ENCODE results near the gene ZMAT5. TPM values are rescaled to one million over a fixed set of nuclear protein-coding genes. Genes with fewer than 3 reads are reported as not detected.

Gene ZMAT5
- total and polyA plus RNA-seq, 2 donors from 2014 or later = 21.3 to 47.7 TPM

DNA sequence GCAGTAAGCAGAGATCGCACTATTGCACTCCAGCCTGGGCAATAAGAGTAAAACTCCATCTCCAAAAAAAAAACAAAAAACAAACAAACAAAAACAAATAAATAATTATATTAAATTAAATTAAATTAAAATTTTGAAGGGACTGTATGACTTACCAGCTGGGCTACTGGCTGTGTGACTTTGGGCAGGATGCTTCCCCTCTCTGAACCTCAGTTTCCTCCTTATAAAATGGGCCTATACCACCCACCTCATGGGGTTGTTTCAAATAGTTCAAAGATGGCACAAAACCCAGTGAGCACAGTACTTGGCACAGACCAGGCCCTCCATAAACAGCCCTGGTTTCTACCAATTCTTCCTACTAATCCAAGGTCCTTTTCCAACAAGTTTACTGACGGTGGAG lies 36.4 kb upstream of the ZMAT5 start:
- FAIRE-seq (no peak), DNase-seq (no peak)
- Histone ChIP-seq H3K4me3 (ENCODE audit: low read length in 3 of 3) (no peak overlapping the region), H3K27ac (ENCODE audit: low read depth in 2 of 2, low read length in 2 of 2) (no peak overlapping the region), H3K27me3 (ENCODE audit: control insufficient read depth, insufficient read depth, low read length) (no peaks in the 10 kb centered on the region), H3K9me3 (ENCODE audit: control insufficient read depth in 2 of 3, insufficient read depth in 1 of 3, low read length in 3 of 3) (no peaks in the 10 kb centered on the region), H3K4me1 (ENCODE audit: control insufficient read depth in 2 of 3, insufficient read depth in 2 of 3, low read depth in 1 of 3, low read length in 3 of 3) (peaks cover 0 to 7% (median 0%) of the 10 kb centered on the region in 3 donors), H3K36me3 (ENCODE audit: control insufficient read depth in 2 of 3, insufficient read depth in 3 of 3, low read length in 3 of 3) (peaks cover 3 to 69% (median 56%) of the 10 kb centered on the region in 3 donors), H3K9ac (ENCODE audit: low read length in 3 of 3) (no peak overlapping the region)
- intact Hi-C loops (cut with DNase I) = no loop called here
- TF ChIP-seq, protein P1, sequence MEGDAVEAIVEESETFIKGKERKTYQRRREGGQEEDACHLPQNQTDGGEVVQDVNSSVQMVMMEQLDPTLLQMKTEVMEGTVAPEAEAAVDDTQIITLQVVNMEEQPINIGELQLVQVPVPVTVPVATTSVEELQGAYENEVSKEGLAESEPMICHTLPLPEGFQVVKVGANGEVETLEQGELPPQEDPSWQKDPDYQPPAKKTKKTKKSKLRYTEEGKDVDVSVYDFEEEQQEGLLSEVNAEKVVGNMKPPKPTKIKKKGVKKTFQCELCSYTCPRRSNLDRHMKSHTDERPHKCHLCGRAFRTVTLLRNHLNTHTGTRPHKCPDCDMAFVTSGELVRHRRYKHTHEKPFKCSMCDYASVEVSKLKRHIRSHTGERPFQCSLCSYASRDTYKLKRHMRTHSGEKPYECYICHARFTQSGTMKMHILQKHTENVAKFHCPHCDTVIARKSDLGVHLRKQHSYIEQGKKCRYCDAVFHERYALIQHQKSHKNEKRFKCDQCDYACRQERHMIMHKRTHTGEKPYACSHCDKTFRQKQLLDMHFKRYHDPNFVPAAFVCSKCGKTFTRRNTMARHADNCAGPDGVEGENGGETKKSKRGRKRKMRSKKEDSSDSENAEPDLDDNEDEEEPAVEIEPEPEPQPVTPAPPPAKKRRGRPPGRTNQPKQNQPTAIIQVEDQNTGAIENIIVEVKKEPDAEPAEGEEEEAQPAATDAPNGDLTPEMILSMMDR (IDR thresholded peaks at IDR 0.05; ENCODE audit: borderline replicate concordance, extremely low read depth, insufficient read depth) = no peak

GRCh38 chr22:29801796-29802195 lies 35.0 kb upstream of the ZMAT5 start:
- H3K27me3 ChIP-seq (ENCODE audit: control insufficient read depth, insufficient read depth, low read length) = no peaks in the 10 kb centered on the region
- no peak overlapping the region for H3K9ac ChIP-seq (ENCODE audit: low read length in 3 of 3)
- DNase-seq (no peak), FAIRE-seq (no peak)
- H3K4me3 ChIP-seq (ENCODE audit: low read length in 3 of 3) = no peak overlapping the region
- H3K9me3 ChIP-seq (ENCODE audit: control insufficient read depth in 2 of 3, insufficient read depth in 1 of 3, low read length in 3 of 3) = no peaks in the 10 kb centered on the region
- H3K27ac ChIP-seq (ENCODE audit: low read depth in 2 of 2, low read length in 2 of 2) = no peak overlapping the region
- intact Hi-C loops (cut with DNase I) = no loop called here
- peaks cover 3 to 61% (median 59%) of the 10 kb centered on the region in 3 donors for H3K36me3 ChIP-seq (ENCODE audit: control insufficient read depth in 2 of 3, insufficient read depth in 3 of 3, low read length in 3 of 3)
- TF ChIP-seq, protein P1 (IDR thresholded peaks at IDR 0.05; ENCODE audit: borderline replicate concordance, extremely low read depth, insufficient read depth) = no peak
- H3K4me1 ChIP-seq (ENCODE audit: control insufficient read depth in 2 of 3, insufficient read depth in 2 of 3, low read depth in 1 of 3, low read length in 3 of 3) = peaks cover 0 to 7% (median 0%) of the 10 kb centered on the region in 3 donors

DNA sequence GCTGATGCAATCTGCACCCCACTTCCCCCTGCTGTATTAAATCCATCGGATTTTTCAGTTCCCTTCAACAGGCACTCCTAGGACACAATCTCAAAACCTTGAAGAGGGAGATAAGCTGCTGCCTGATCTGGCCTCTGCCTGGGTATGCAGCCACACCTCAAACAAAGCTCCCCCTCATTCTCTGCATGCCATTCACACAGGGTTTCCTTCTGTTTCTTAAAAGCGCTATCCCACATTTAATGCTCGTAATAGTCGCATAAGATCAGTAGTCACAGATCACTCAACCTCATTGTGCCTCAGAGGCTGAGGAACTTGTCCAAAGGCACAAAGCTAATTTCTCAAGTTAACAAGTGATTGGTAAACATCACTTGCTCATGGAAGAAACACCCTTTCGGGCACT lies 34.3 kb upstream of the ZMAT5 start:
- Histone ChIP-seq H3K9ac (ENCODE audit: low read length in 3 of 3) (no peak overlapping the region), H3K4me3 (ENCODE audit: low read length in 3 of 3) (no peak overlapping the region), H3K4me1 (ENCODE audit: control insufficient read depth in 2 of 3, insufficient read depth in 2 of 3, low read depth in 1 of 3, low read length in 3 of 3) (peaks cover 0 to 7% (median 0%) of the 10 kb centered on the region in 3 donors), H3K36me3 (ENCODE audit: control insufficient read depth in 2 of 3, insufficient read depth in 3 of 3, low read length in 3 of 3) (peaks cover 2 to 57% (median 56%) of the 10 kb centered on the region in 3 donors), H3K9me3 (ENCODE audit: control insufficient read depth in 2 of 3, insufficient read depth in 1 of 3, low read length in 3 of 3) (no peaks in the 10 kb centered on the region), H3K27me3 (ENCODE audit: control insufficient read depth, insufficient read depth, low read length) (no peaks in the 10 kb centered on the region), H3K27ac (ENCODE audit: low read depth in 2 of 2, low read length in 2 of 2) (peak overlapping the region in 1 of 2 donors; percentile 23)
- TF ChIP-seq, protein P1 (IDR thresholded peaks at IDR 0.05; ENCODE audit: borderline replicate concordance, extremely low read depth, insufficient read depth) = no peak
- intact Hi-C loops (cut with DNase I) = no loop called here
- FAIRE-seq (no peak), DNase-seq (no peak)

DNA sequence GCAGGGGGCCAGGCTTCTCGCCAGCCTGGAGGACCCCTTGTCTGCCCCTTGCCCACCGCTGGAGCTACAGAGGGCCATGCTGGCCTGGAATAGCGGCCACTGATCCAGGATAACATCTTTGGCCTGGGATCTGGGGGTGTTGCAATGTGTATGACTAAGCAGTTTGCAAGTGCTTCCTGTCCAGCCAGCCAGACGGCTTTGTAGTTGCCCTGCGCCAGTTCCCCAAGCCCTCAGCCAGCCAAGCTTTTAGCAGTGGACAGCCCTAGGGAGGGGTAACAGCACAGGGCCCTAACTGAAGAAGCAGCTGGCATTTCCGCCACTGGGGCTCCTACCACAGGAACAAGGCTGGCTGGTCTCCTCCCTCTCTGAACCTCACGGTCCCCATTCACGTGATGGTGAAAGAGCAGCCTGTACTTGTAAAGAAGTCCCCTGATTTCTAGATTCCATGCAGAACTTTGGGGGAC lies 32.4 kb upstream of the ZMAT5 start:
- H3K4me1 ChIP-seq (ENCODE audit: control insufficient read depth in 2 of 3, insufficient read depth in 2 of 3, low read depth in 1 of 3, low read length in 3 of 3) = peaks cover 0 to 7% (median 0%) of the 10 kb centered on the region in 3 donors

More for the DNA sequence above, 32.4 kb upstream of the ZMAT5 start:
- intact Hi-C loops (cut with DNase I) = no loop called here
- Histone ChIP-seq H3K9ac (ENCODE audit: low read length in 3 of 3) (no peak overlapping the region), H3K27ac (ENCODE audit: low read depth in 2 of 2, low read length in 2 of 2) (peak overlapping the region in 1 of 2 donors; percentile 45), H3K9me3 (ENCODE audit: control insufficient read depth in 2 of 3, insufficient read depth in 1 of 3, low read length in 3 of 3) (no peaks in the 10 kb centered on the region), H3K4me3 (ENCODE audit: low read length in 3 of 3) (no peak overlapping the region), H3K27me3 (ENCODE audit: control insufficient read depth, insufficient read depth, low read length) (no peaks in the 10 kb centered on the region), H3K36me3 (ENCODE audit: control insufficient read depth in 2 of 3, insufficient read depth in 3 of 3, low read length in 3 of 3) (peaks cover 0 to 44% (median 41%) of the 10 kb centered on the region in 3 donors)
- no peak for FAIRE-seq
- TF ChIP-seq, protein P1 (IDR thresholded peaks at IDR 0.05; ENCODE audit: borderline replicate concordance, extremely low read depth, insufficient read depth) = no peak
- peak in 1 of 5 donors; percentile 95 for DNase-seq
